HepG2 (cell line): ENCODE data around the gene ANKRD13D. TPM values are rescaled to one million over a fixed set of nuclear protein-coding genes. Genes with fewer than 3 reads are reported as not detected.
A peak's percentile ranks its signal among the peaks of the same experiment; 100 is the strongest.

Source experiments
- AKNA ChIP-seq: sonication (generic); formaldehyde crosslinking; IDR thresholded peaks from 2 replicates; pipeline ENCODE4 v1.4.0; 2020; ENCODE audit warnings: missing genetic modification reagents, borderline replicate concordance
- FOXK1 ChIP-seq: sonication (generic); formaldehyde crosslinking; IDR thresholded peaks from 2 replicates; pipeline ENCODE4 v1.4.0; 2020; ENCODE audit warnings: low read depth, missing genetic modification reagents, borderline replicate concordance
- GATAD1 ChIP-seq: IDR thresholded peaks from 2 replicates; pipeline ENCODE4 v1.6.1; 2016; ENCODE audit warnings: missing genetic modification reagents, missing compliant biosample characterization
- MED1 ChIP-seq: sonication (generic); formaldehyde crosslinking; IDR thresholded peaks from 2 replicates; pipeline ENCODE4 v1.4.0; 2020; ENCODE audit warnings: missing genetic modification reagents
- MNT ChIP-seq: fragments of 450-650 bp; IDR thresholded peaks from 2 replicates; pipeline ENCODE4 v1.6.1; 2016
- NCOA5 ChIP-seq: sonication (generic); formaldehyde crosslinking; IDR thresholded peaks from 2 replicates; pipeline ENCODE4 v1.4.0; 2020; ENCODE audit warnings: missing genetic modification reagents
- NFKB2 ChIP-seq: sonication (generic); formaldehyde crosslinking; IDR thresholded peaks from 2 replicates; pipeline ENCODE4 v1.4.0; 2020; ENCODE audit warnings: missing genetic modification reagents, borderline replicate concordance
- SMARCE1 ChIP-seq: fragments of 450-650 bp; IDR thresholded peaks from 2 replicates; pipeline ENCODE4 v1.6.1; 2017; ENCODE audit warnings: borderline replicate concordance
- SP1 ChIP-seq, 2 experiments: fragments of 450-650 bp in 1 of 2; sonication (generic) in 1 of 2; formaldehyde crosslinking in 1 of 2; IDR thresholded peaks; 2 replicates each; pipeline versions ENCODE4 v1.4.0 to v1.6.1; 2016 to 2020; ENCODE audit warnings: missing genetic modification reagents in 1 of 2
- SP4 ChIP-seq: sonication (generic); formaldehyde crosslinking; IDR thresholded peaks from 2 replicates; pipeline ENCODE4 v1.8.1; 2023; ENCODE audit warnings: mild to moderate bottlenecking, missing genetic modification reagents
- ZBTB46 ChIP-seq: sonication (generic); formaldehyde crosslinking; IDR thresholded peaks from 2 replicates; pipeline ENCODE4 v1.4.0; 2020; ENCODE audit warnings: mild to moderate bottlenecking, missing genetic modification reagents, borderline replicate concordance
- ZBTB8A ChIP-seq: sonication (generic); formaldehyde crosslinking; IDR thresholded peaks from 2 replicates; pipeline ENCODE4 v1.4.0; 2020; ENCODE audit warnings: mild to moderate bottlenecking, low read depth, missing genetic modification reagents, borderline replicate concordance
- ZKSCAN5 ChIP-seq: sonication (generic); formaldehyde crosslinking; IDR thresholded peaks from 2 replicates; pipeline ENCODE4 v1.5.1; 2020; ENCODE audit warnings: mild to moderate bottlenecking, missing genetic modification reagents
- ZNF101 ChIP-seq: sonication (generic); formaldehyde crosslinking; IDR thresholded peaks from 2 replicates; pipeline ENCODE4 v1.4.0; 2020; ENCODE audit warnings: mild to moderate bottlenecking, low read depth, missing genetic modification reagents, borderline replicate concordance
- ZNF275 ChIP-seq: sonication (generic); formaldehyde crosslinking; IDR thresholded peaks from 2 replicates; pipeline ENCODE4 v1.8.0; 2022; ENCODE audit warnings: missing genetic modification reagents, mild to moderate bottlenecking, inconsistent platforms, borderline replicate concordance
- ZNF709 ChIP-seq: sonication (generic); formaldehyde crosslinking; IDR thresholded peaks from 2 replicates; pipeline ENCODE4 v1.5.0; 2020; ENCODE audit warnings: mild to moderate bottlenecking, missing genetic modification reagents
- ZNF766 ChIP-seq: sonication (generic); formaldehyde crosslinking; IDR thresholded peaks from 2 replicates; pipeline ENCODE4 v1.5.0; 2020; ENCODE audit warnings: missing genetic modification reagents, borderline replicate concordance
- ZNF83 ChIP-seq: sonication (generic); formaldehyde crosslinking; IDR thresholded peaks from 2 replicates; pipeline ENCODE4 v1.4.0; 2020; ENCODE audit warnings: missing genetic modification reagents, mild to moderate bottlenecking, borderline replicate concordance
- polyA plus RNA-seq, 8 experiments: library from polyadenylated mRNA; depleted of rRNA in 3 of 8; stranded (reverse) in 7 of 8; unstranded in 1 of 8; fragments of >200 nt; fragmentation: Illumina TruSeq in 4 of 8; extraction: Trizol in 4 of 8; gene quantifications; 2 replicates each; pipeline versions ENCODE4 v1.2.1 to v1.2.3, GENCODE V29; 2011 to 2016; ENCODE audit warnings: low read depth in 4 of 8, missing spikeins in 1 of 8, mixed read lengths in 1 of 8; ENCODE audit not compliant: insufficient read depth in 1 of 8
- total RNA-seq, 5 experiments: library from RNA; depleted of rRNA; stranded (reverse); fragments of >200 nt; fragmentation: Illumina TruSeq; extraction: Trizol; gene quantifications; 2 replicates each; pipeline ENCODE4 v1.2.3, GENCODE V29; 2016; ENCODE audit warnings: low read depth in 1 of 5

The ANKRD13D gene
- total and polyA plus RNA-seq, 2 of the 13 experiments (the other 11 are each of a cell fraction or from before 2014, with no cell fraction given): 18.6 to 27.3 TPM

GRCh38 chr11:67239783-67240575 lies 49.1 kb upstream of the ANKRD13D start (continued):
- TF ChIP-seq AKNA (no peak; the same call in 1 of the 2 replicates), FOXK1 (peak; percentile 77), ZNF709 (CRISPR knock-in tag) (0 out of 2 replicates have a peak, but pooled peaks have one; percentile 49), ZNF101 (CRISPR knock-in tag) (no peak), ZBTB8A (CRISPR knock-in tag) (no peak; the same call in 1 of the 2 replicates), MED1 (peak; percentile 74), NCOA5 (CRISPR knock-in tag) (no peak), NFKB2 (peak; percentile 90), SP1 (IDR thresholded peaks at IDR 0.05) (no peak), SP1 (CRISPR knock-in tag; IDR thresholded peaks at IDR 0.05) (peak; percentile 83), ZNF83 (CRISPR knock-in tag) (no peak; the same call in 1 of the 2 replicates), SP4 (CRISPR knock-in tag) (peak; percentile 94), SMARCE1 (no peak), ZNF275 (CRISPR knock-in tag) (no peak), MNT (peak; percentile 32; the same call in 1 of the 2 replicates), ZNF766 (CRISPR knock-in tag) (peak; percentile 80; the same call in 1 of the 2 replicates), ZKSCAN5 (CRISPR knock-in tag) (no peak), ZBTB46 (no peak), GATAD1 (CRISPR knock-in tag) (peak; percentile 69)
